Mesendoderm (in vitro differentiated cells): ENCODE results near the gene CMKLR1.
A peak's percentile ranks its signal among the peaks of the same experiment; 100 is the strongest.

Source experiments
- DNase-seq: peaks from one replicate; pipeline ENCODE4 v3.0.0; 2013
- H2AK5ac ChIP-seq: 2 replicates; pipeline ENCODE4 v1.6.1; 2013; ENCODE audit warnings: low read length, inconsistent platforms
- H2BK120ac ChIP-seq: 2 replicates; pipeline ENCODE4 v1.6.1; 2013; ENCODE audit warnings: low read depth, mild to moderate bottlenecking, low read length, moderate library complexity, mixed read lengths
- H2BK15ac ChIP-seq: replicated peaks from 2 replicates; pipeline ENCODE4 v1.6.1; 2013; ENCODE audit warnings: low read depth, mild to moderate bottlenecking, moderate library complexity
- H2BK5ac ChIP-seq: 2 replicates; pipeline ENCODE4 v1.6.1; 2013; ENCODE audit warnings: low read length, inconsistent platforms
- H3K18ac ChIP-seq: 2 replicates; pipeline ENCODE4 v1.6.1; 2013; ENCODE audit warnings: mild to moderate bottlenecking, low read length, mixed read lengths
- H3K23ac ChIP-seq: one replicate; pipeline ENCODE4 v1.6.1; 2013; ENCODE audit warnings: low read length
- H3K27ac ChIP-seq: 2 replicates; pipeline ENCODE4 v1.5.1; 2013; ENCODE audit warnings: low read depth, mild to moderate bottlenecking, inconsistent platforms, low read length, moderate library complexity
- H3K27me3 ChIP-seq: 2 replicates; pipeline ENCODE4 v1.6.1; 2013; ENCODE audit warnings: low read length, control low read depth, mild to moderate bottlenecking, inconsistent platforms; ENCODE audit not compliant: insufficient read depth, poor library complexity
- H3K36me3 ChIP-seq: 2 replicates; pipeline ENCODE4 v1.6.1; 2013; ENCODE audit warnings: low read length, inconsistent platforms; ENCODE audit not compliant: control insufficient read depth, insufficient read depth
- H3K4ac ChIP-seq: one replicate; pipeline ENCODE4 v1.6.1; 2013; ENCODE audit warnings: low read depth, mild to moderate bottlenecking, low read length, moderate library complexity
- H3K4me1 ChIP-seq: 2 replicates; pipeline ENCODE4 v1.6.1; 2013; ENCODE audit warnings: low read depth, low read length, inconsistent platforms; ENCODE audit not compliant: control insufficient read depth
- H3K4me2 ChIP-seq: 2 replicates; pipeline ENCODE4 v1.6.1; 2013; ENCODE audit warnings: low read length
- H3K4me3 ChIP-seq: 2 replicates; pipeline ENCODE4 v1.5.1; 2013; ENCODE audit warnings: mild to moderate bottlenecking, low read length
- H3K56ac ChIP-seq: one replicate; pipeline ENCODE4 v1.6.1; 2013; ENCODE audit warnings: low read length
- H3K79me1 ChIP-seq: 2 replicates; pipeline ENCODE4 v1.6.1; 2013; ENCODE audit warnings: low read length, inconsistent platforms
- H3K79me2 ChIP-seq: 2 replicates; pipeline ENCODE4 v1.6.1; 2013; ENCODE audit warnings: mild to moderate bottlenecking, low read length; ENCODE audit not compliant: control insufficient read depth, insufficient read depth
- H3K9ac ChIP-seq: 2 replicates; pipeline ENCODE4 v1.6.1; 2013; ENCODE audit warnings: low read length, inconsistent platforms
- H4K5ac ChIP-seq: one replicate; pipeline ENCODE4 v1.6.1; 2013; ENCODE audit warnings: low read length
- H4K8ac ChIP-seq: one replicate; pipeline ENCODE4 v1.6.1; 2013; ENCODE audit warnings: low read depth, mild to moderate bottlenecking, control low read depth, low read length, moderate library complexity
- WGBS: extraction: QIAGEN DNeasy Blood & Tissue Kit; methylation state at CpG from one replicate; pipeline ENCODE4 v1.1.7; 2013; ENCODE audit warnings: low lambda C conversion rate, missing lambda C conversion rate; ENCODE audit not compliant: insufficient coverage; ENCODE audit errors: extremely low coverage; 5-methylcytosine and 5-hydroxymethylcytosine counted together

Gene CMKLR1

DNA sequence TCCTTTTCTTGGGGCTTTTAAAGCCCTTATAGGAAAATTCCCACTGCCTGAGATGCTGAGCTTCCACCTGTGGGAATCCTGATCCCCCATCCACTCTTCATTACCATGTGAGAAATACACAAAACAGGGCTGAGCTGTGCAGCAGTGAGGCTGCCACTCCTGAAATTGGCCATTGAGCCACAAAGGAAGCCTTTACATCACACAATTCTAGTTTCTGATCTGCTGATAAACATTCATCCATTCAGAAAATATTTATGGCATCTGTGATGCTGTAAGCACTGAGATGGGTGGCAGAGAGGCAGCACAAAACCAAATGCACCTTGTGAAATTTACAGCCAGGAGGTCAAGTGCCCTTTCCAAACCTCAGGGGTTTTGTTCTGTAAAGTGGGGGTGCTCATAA, 26.2 kb upstream of the CMKLR1 start:
- Histone ChIP-seq H3K4ac (no peak overlapping the region), H3K27ac (no peak overlapping the region)
- no peak for DNase-seq

DNA sequence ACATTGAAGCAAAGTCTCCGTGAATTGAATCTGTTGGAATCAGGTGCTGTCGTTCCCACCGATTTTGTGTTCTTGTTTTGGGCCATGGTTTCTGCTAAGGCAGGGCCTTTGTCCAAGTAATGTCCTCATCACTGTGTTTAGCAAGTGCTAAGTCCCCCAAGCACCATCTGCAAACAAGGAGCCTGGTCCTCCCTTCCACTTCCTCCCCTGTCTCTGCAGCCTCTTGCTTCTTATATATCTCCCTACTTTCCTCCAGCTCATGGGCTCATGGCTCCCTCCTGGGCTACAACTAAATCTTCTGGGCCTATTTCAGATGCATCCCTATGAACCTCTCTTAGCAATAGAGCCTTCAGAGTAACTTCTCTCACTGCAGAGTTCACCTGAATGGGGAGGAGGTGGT, 25.8 kb upstream of the CMKLR1 start:
- Histone ChIP-seq H3K79me2 (no peaks in the 10 kb centered on the region), H3K4me3 (no peak overlapping the region), H3K4me1 (no peaks in the 10 kb centered on the region), H3K18ac (no peak overlapping the region), H3K4ac (no peak overlapping the region), H3K9ac (no peak overlapping the region), H4K8ac (no peak overlapping the region), H2BK120ac (no peak overlapping the region), H2BK15ac (no peak overlapping the region), H4K5ac (no peak overlapping the region), H3K79me1 (no peaks in the 10 kb centered on the region), H3K56ac (no peak overlapping the region), H2BK5ac (no peak overlapping the region), H3K27me3 (no peaks in the 10 kb centered on the region), H3K36me3 (no peaks in the 10 kb centered on the region), H3K27ac (no peak overlapping the region), H3K4me2 (no peak overlapping the region), H3K23ac (no peak overlapping the region), H2AK5ac (no peak overlapping the region)
- WGBS = no CpG with 5 or more reads among the region's 3 CpGs
- no peak for DNase-seq

More for the DNA sequence above, 26.2 kb upstream of the CMKLR1 start:
- Histone ChIP-seq H3K56ac (no peak overlapping the region), H3K79me2 (no peaks in the 10 kb centered on the region), H3K9ac (no peak overlapping the region), H3K4me1 (no peaks in the 10 kb centered on the region), H4K8ac (no peak overlapping the region), H3K36me3 (no peaks in the 10 kb centered on the region), H2BK5ac (no peak overlapping the region), H4K5ac (no peak overlapping the region), H3K23ac (no peak overlapping the region), H2BK120ac (no peak overlapping the region), H2BK15ac (no peak overlapping the region), H3K27me3 (no peaks in the 10 kb centered on the region), H3K4me3 (no peak overlapping the region), H3K4me2 (no peak overlapping the region), H3K18ac (no peak overlapping the region), H3K79me1 (no peaks in the 10 kb centered on the region), H2AK5ac (no peak overlapping the region)

DNA sequence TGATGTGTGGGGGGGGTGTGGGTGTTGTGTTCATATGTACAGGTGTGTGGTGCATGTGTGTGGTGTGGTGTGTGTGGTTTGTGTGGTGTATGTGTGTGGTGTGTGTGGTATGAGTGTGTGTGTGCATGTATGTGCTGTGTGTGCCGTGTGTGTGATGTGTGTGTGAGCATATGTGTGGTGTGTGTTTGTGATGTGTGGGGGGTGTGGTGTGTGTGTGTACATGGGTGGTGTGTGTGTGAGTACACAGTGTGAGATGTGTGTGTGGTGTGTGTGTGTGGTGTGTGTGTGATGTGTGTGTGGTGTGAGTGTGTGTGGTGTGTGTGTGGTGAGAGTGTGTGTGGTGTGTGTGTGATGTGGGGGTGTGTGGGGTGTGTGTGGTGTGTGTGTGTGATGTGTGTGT, 24.5 kb upstream of the CMKLR1 start:
- Histone ChIP-seq H3K4me2 (no peak overlapping the region), H2BK5ac (no peak overlapping the region), H3K36me3 (no peaks in the 10 kb centered on the region), H3K4me3 (no peak overlapping the region), H2BK15ac (no peak overlapping the region), H3K9ac (no peak overlapping the region), H3K79me1 (no peaks in the 10 kb centered on the region), H2AK5ac (peak overlapping the region; percentile 68), H3K18ac (no peak overlapping the region), H3K23ac (no peak overlapping the region), H3K79me2 (no peaks in the 10 kb centered on the region), H4K8ac (no peak overlapping the region), H4K5ac (no peak overlapping the region), H3K56ac (no peak overlapping the region), H3K27ac (no peak overlapping the region), H3K4ac (no peak overlapping the region), H2BK120ac (no peak overlapping the region), H3K27me3 (no peaks in the 10 kb centered on the region), H3K4me1 (no peaks in the 10 kb centered on the region)
- WGBS = 100% methylated on average over 1 of the region's 1 CpG
- no peak for DNase-seq

DNA sequence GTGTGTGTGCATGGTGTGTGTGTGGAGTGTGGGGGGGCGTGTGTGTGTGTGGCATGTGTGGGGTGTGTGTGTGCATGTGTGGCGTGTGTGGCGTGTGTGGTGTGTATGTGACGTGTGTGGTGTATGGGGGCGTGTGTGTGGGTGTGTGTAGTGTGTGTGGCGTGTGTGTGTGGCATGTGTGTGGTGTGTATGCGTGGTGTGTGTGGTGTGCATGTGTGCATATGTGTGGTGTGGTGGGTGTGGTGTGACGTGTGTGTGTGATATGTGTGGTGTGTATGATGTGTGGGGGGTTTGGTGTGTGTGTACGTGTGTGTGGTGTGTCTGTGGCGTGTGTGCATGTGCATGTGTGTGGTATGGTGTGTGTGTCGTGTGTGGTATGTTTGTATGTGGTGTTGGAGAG, 24.1 kb upstream of the CMKLR1 start:
- no peak overlapping the region for H3K4ac ChIP-seq

GRCh38 chr12:108361606-108362005, 22.5 kb upstream of the CMKLR1 start:
- no peak overlapping the region for H3K56ac ChIP-seq
- no peaks in the 10 kb centered on the region for H3K27me3 ChIP-seq
- H3K4me2 ChIP-seq = no peak overlapping the region
- H4K8ac ChIP-seq = no peak overlapping the region
- H2BK120ac ChIP-seq = no peak overlapping the region
- H4K5ac ChIP-seq = no peak overlapping the region
- H3K23ac ChIP-seq = no peak overlapping the region
- H3K4me1 ChIP-seq = peaks cover 2% of the 10 kb centered on the region
- no peak overlapping the region for H2BK15ac ChIP-seq
- H3K18ac ChIP-seq = no peak overlapping the region
- no peaks in the 10 kb centered on the region for H3K36me3 ChIP-seq
- WGBS = no CpG with 5 or more reads among the region's 3 CpGs
- no peak overlapping the region for H3K4ac ChIP-seq
- H3K79me1 ChIP-seq = no peaks in the 10 kb centered on the region
- no peak overlapping the region for H2AK5ac ChIP-seq
- H2BK5ac ChIP-seq = no peak overlapping the region
- no peak for DNase-seq
- no peaks in the 10 kb centered on the region for H3K79me2 ChIP-seq
- H3K27ac ChIP-seq = no peak overlapping the region
- no peak overlapping the region for H3K4me3 ChIP-seq
- H3K9ac ChIP-seq = no peak overlapping the region

More for the DNA sequence above, 24.1 kb upstream of the CMKLR1 start:
- H3K27me3 ChIP-seq = no peaks in the 10 kb centered on the region
- H3K79me1 ChIP-seq = no peaks in the 10 kb centered on the region
- H3K23ac ChIP-seq = no peak overlapping the region
- H3K18ac ChIP-seq = no peak overlapping the region
- no peaks in the 10 kb centered on the region for H3K79me2 ChIP-seq
- 100% methylated on average over 9 of the region's 11 CpGs for WGBS
- H2BK120ac ChIP-seq = no peak overlapping the region
- H2BK15ac ChIP-seq = no peak overlapping the region
- peaks cover 2% of the 10 kb centered on the region for H3K4me1 ChIP-seq
- DNase-seq = no peak
- no peak overlapping the region for H3K27ac ChIP-seq
- H4K8ac ChIP-seq = no peak overlapping the region
- H3K4me3 ChIP-seq = no peak overlapping the region
- no peak overlapping the region for H3K4me2 ChIP-seq
- no peak overlapping the region for H4K5ac ChIP-seq
- no peak overlapping the region for H3K56ac ChIP-seq
- H3K9ac ChIP-seq = no peak overlapping the region
- H2BK5ac ChIP-seq = peak overlapping the region; percentile 19
- no peaks in the 10 kb centered on the region for H3K36me3 ChIP-seq
- H2AK5ac ChIP-seq = peak overlapping the region; percentile 60

DNA sequence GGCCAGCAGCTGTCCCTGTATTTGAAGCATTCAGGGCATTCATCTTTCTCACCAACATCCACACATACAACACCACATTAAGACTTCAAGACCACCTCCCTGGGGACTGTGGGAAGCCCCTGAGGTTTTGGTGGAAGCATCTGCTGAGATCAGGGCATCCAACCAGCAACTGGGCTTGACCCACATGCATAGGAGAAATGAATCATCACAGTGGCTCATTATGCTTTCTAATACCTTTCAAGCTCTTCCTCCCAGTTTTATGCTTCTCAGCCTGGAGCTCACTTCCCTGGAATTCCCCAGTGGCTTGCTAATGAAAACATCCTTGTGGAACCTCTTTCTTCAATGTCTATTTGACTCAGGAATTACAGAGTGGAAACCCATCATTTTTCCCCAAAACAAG, 21.4 kb upstream of the CMKLR1 start:
- Histone ChIP-seq H4K8ac (no peak overlapping the region), H4K5ac (no peak overlapping the region), H2AK5ac (no peak overlapping the region), H3K18ac (no peak overlapping the region), H3K4me1 (peaks cover 2% of the 10 kb centered on the region), H3K56ac (no peak overlapping the region), H3K79me2 (no peaks in the 10 kb centered on the region), H3K27me3 (no peaks in the 10 kb centered on the region), H3K4ac (no peak overlapping the region), H3K27ac (no peak overlapping the region), H3K23ac (no peak overlapping the region), H3K9ac (no peak overlapping the region), H2BK15ac (no peak overlapping the region), H3K4me2 (no peak overlapping the region), H3K79me1 (no peaks in the 10 kb centered on the region), H3K4me3 (no peak overlapping the region), H3K36me3 (no peaks in the 10 kb centered on the region), H2BK5ac (no peak overlapping the region), H2BK120ac (no peak overlapping the region)
- DNase-seq = no peak
